ENCODE measurements around the gene CCDC39.

DNA sequence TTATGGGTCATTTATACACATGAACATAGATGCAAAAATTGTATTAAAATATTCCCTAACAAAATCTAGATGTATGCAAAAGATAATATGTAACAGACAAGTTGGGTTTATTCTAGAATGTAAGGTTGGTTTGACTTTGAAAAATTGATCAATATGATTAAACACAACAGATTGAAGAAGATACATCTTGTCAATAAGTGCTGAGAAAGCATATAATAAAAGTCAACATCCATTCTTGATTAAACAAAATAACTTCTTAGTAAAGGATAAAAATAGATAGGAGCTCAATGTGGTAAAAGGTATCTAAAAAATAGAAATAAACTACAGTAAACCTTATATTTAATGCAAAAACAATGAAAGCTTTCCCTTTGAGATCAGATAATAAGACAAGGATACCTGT, 38.3 kb downstream of the CCDC39 start:
- TF ChIP-seq, protein P1, sequence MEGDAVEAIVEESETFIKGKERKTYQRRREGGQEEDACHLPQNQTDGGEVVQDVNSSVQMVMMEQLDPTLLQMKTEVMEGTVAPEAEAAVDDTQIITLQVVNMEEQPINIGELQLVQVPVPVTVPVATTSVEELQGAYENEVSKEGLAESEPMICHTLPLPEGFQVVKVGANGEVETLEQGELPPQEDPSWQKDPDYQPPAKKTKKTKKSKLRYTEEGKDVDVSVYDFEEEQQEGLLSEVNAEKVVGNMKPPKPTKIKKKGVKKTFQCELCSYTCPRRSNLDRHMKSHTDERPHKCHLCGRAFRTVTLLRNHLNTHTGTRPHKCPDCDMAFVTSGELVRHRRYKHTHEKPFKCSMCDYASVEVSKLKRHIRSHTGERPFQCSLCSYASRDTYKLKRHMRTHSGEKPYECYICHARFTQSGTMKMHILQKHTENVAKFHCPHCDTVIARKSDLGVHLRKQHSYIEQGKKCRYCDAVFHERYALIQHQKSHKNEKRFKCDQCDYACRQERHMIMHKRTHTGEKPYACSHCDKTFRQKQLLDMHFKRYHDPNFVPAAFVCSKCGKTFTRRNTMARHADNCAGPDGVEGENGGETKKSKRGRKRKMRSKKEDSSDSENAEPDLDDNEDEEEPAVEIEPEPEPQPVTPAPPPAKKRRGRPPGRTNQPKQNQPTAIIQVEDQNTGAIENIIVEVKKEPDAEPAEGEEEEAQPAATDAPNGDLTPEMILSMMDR (optimal IDR thresholded peaks at IDR 0.05 in 1 of 3, IDR thresholded peaks at IDR 0.05 in 1 of 3, conservative IDR thresholded peaks at IDR 0.05 in 1 of 3; ENCODE audit: extremely low read depth in 1 of 3, insufficient read depth in 2 of 3, low read length in 3 of 3), result no peak
- no peak for TF ChIP-seq EZH2 (IDR thresholded peaks at IDR 0.05; ENCODE audit: low read length)

Measured in keratinocyte (primary cell).